ENCODE measurements around the gene SEMA3E.

- no peak for TF ChIP-seq CTCF (IDR thresholded peaks at IDR 0.05)
- no peak for TF ChIP-seq POLR2A (IDR thresholded peaks at IDR 0.05)
- TF ChIP-seq POLR2AphosphoS5 (IDR thresholded peaks at IDR 0.05) = no peak
- no peak for TF ChIP-seq EP300 (IDR thresholded peaks at IDR 0.05)
These were observed 235.5 kb downstream of the SEMA3E start for GRCh38 chr7:83413424-83413823.
